ENCODE data around the gene MAGIX. TPM values are rescaled to one million over a fixed set of nuclear protein-coding genes. Genes with fewer than 3 reads are reported as not detected.

Gene MAGIX
- polyA plus RNA-seq, 3 donors, result 1.1 to 2.0 (median 1.5) TPM

GRCh38 chrX:49188468-49189076 is 26.0 kb downstream of the MAGIX start:
- Histone ChIP-seq H3K79me2 (ENCODE audit: insufficient read depth, low read length) (peaks cover 13% of the 10 kb centered on the region), H3K9ac (ENCODE audit: insufficient read depth, low read length, poor library complexity, severe bottlenecking) (no peak overlapping the region), H3K4me2 (replicated peaks; ENCODE audit: extremely low read depth, low read length, poor library complexity, severe bottlenecking) (no peak overlapping the region), H3K27ac (ENCODE audit: low read depth in 1 of 2, low read length in 2 of 2) (peak overlapping the region in 1 of 2 donors; percentile 26), H4K20me1 (ENCODE audit: insufficient read depth, low read length) (peaks cover 7% of the 10 kb centered on the region), H3K27me3 (ENCODE audit: control insufficient read depth in 2 of 2, insufficient read depth in 2 of 2, low read length in 2 of 2) (no peaks in the 10 kb centered on the region), H3K4me3 (replicated peaks in 1 of 3; ENCODE audit: low read depth in 2 of 3, low read length in 3 of 3) (no peak overlapping the region), H3K36me3 (replicated peaks in 1 of 2; ENCODE audit: control insufficient read depth in 1 of 2, insufficient read depth in 2 of 2, low read length in 2 of 2) (peaks cover 0 to 3% of the 10 kb centered on the region in 2 donors), H3K9me3 (replicated peaks in 1 of 2; ENCODE audit: control insufficient read depth in 1 of 2, insufficient read depth in 1 of 2, low read length in 2 of 2) (no peaks in the 10 kb centered on the region), H2AFZ (ENCODE audit: insufficient read depth, low read depth, low read length, poor library complexity, severe bottlenecking) (no peak overlapping the region), H3K4me1 (ENCODE audit: control insufficient read depth in 1 of 2, insufficient read depth in 2 of 2, low read length in 2 of 2) (peaks cover 25 to 60% of the 10 kb centered on the region in 2 donors)
- no peak for TF ChIP-seq CTCF (IDR thresholded peaks at IDR 0.05)
- 100% methylated on average over 4 of the region's 8 CpGs for WGBS (ENCODE audit: insufficient coverage)
- no peak for DNase-seq
- Mint-ChIP-seq H3K27ac (peak overlapping the region in 4 of 7 donors; percentile 24 to 70 (median 44)), H3K36me3 (peaks cover 2 to 3% of the 10 kb centered on the region in 2 donors), H3K27me3 (ENCODE audit: low read depth in 3 of 3) (peaks cover 0 to 10% (median 0%) of the 10 kb centered on the region in 3 donors), H3K4me3 (no peak overlapping the region), H3K4me1 (peaks cover 52% of the 10 kb centered on the region), H3K9me3 (peaks cover 0 to 19% (median 6%) of the 10 kb centered on the region in 7 donors)
- intact Hi-C loops (cut with micrococcal nuclease), result no loop called here

GRCh38 chrX:49189606-49190005 is 27.0 kb downstream of the MAGIX start:
- H3K27me3 ChIP-seq (ENCODE audit: control insufficient read depth in 2 of 2, insufficient read depth in 2 of 2, low read length in 2 of 2), result no peaks in the 10 kb centered on the region
- H3K27ac Mint-ChIP-seq, result peak overlapping the region in 6 of 7 donors; percentile 51 to 96 (median 89)
- peak overlapping the region; percentile 10 for H3K4me2 ChIP-seq (replicated peaks; ENCODE audit: extremely low read depth, low read length, poor library complexity, severe bottlenecking)
- H3K36me3 ChIP-seq (replicated peaks in 1 of 2; ENCODE audit: control insufficient read depth in 1 of 2, insufficient read depth in 2 of 2, low read length in 2 of 2), result no peaks in the 10 kb centered on the region
- H3K4me3 Mint-ChIP-seq, result no peak overlapping the region
- peaks cover 0 to 12% (median 0%) of the 10 kb centered on the region in 3 donors for H3K27me3 Mint-ChIP-seq (ENCODE audit: low read depth in 3 of 3)
- peaks cover 0 to 14% (median 6%) of the 10 kb centered on the region in 7 donors for H3K9me3 Mint-ChIP-seq
- H3K9ac ChIP-seq (ENCODE audit: insufficient read depth, low read length, poor library complexity, severe bottlenecking), result no peak overlapping the region
- no peak overlapping the region for H3K4me3 ChIP-seq (replicated peaks in 1 of 3; ENCODE audit: low read depth in 2 of 3, low read length in 3 of 3)
- no peak for DNase-seq
- no peaks in the 10 kb centered on the region for H3K36me3 Mint-ChIP-seq
- H3K9me3 ChIP-seq (replicated peaks in 1 of 2; ENCODE audit: control insufficient read depth in 1 of 2, insufficient read depth in 1 of 2, low read length in 2 of 2), result no peaks in the 10 kb centered on the region
- peaks cover 18 to 51% of the 10 kb centered on the region in 2 donors for H3K4me1 ChIP-seq (ENCODE audit: control insufficient read depth in 1 of 2, insufficient read depth in 2 of 2, low read length in 2 of 2)
- no peak overlapping the region for H2AFZ ChIP-seq (ENCODE audit: insufficient read depth, low read depth, low read length, poor library complexity, severe bottlenecking)
- peaks cover 13% of the 10 kb centered on the region for H3K79me2 ChIP-seq (ENCODE audit: insufficient read depth, low read length)
- peak overlapping the region in 1 of 2 donors; percentile 53 for H3K27ac ChIP-seq (ENCODE audit: low read depth in 1 of 2, low read length in 2 of 2)
- H4K20me1 ChIP-seq (ENCODE audit: insufficient read depth, low read length), result no peaks in the 10 kb centered on the region
- TF ChIP-seq CTCF (IDR thresholded peaks at IDR 0.05), result no peak
- peaks cover 49% of the 10 kb centered on the region for H3K4me1 Mint-ChIP-seq
- 80% methylated on average over 2 of the region's 6 CpGs for WGBS (ENCODE audit: insufficient coverage)
- intact Hi-C loops (cut with micrococcal nuclease), result no loop called here
